ENCODE data around the gene IKZF3. TPM values are rescaled to one million over a fixed set of nuclear protein-coding genes. Genes with fewer than 3 reads are reported as not detected.
A peak's percentile ranks its signal among the peaks of the same experiment; 100 is the strongest.

Gene IKZF3
- total and polyA plus RNA-seq, 2 donors from 2014 or later, result 0.09 to 10.2 TPM

DNA sequence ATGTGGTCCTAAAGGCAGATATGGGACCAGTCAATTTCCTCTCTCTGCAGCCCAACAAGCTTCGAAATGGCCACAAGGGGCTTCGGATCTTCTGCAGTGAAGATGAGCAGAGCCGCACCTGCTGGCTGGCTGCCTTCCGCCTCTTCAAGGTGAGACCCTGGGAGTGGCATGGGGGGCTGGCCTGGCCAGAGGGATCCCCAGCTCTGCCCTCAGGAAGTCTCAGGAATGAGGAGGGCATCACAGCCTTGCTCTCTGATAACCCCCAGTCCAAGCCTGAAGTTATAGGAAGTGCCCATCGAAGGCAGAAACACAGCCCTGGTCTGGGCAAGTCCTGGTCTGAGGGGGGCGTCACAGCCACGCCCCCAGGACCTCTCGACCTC, 119.3 kb downstream of the IKZF3 start:
- Histone ChIP-seq H3K9me3 (ENCODE audit: control insufficient read depth in 2 of 3, insufficient read depth in 1 of 3, low read length in 3 of 3) (no peaks in the 10 kb centered on the region), H3K4me3 (ENCODE audit: low read length in 3 of 3) (no peak overlapping the region), H3K9ac (ENCODE audit: low read length in 3 of 3) (no peak overlapping the region), H3K27me3 (ENCODE audit: control insufficient read depth, insufficient read depth, low read length) (no peaks in the 10 kb centered on the region), H3K27ac (ENCODE audit: low read depth in 2 of 2, low read length in 2 of 2) (no peak overlapping the region), H3K4me1 (ENCODE audit: control insufficient read depth in 2 of 3, insufficient read depth in 2 of 3, low read depth in 1 of 3, low read length in 3 of 3) (peaks cover 0 to 8% (median 0%) of the 10 kb centered on the region in 3 donors), H3K36me3 (ENCODE audit: control insufficient read depth in 2 of 3, insufficient read depth in 3 of 3, low read length in 3 of 3) (peaks cover 0 to 41% (median 11%) of the 10 kb centered on the region in 3 donors)
- TF ChIP-seq, protein P1, sequence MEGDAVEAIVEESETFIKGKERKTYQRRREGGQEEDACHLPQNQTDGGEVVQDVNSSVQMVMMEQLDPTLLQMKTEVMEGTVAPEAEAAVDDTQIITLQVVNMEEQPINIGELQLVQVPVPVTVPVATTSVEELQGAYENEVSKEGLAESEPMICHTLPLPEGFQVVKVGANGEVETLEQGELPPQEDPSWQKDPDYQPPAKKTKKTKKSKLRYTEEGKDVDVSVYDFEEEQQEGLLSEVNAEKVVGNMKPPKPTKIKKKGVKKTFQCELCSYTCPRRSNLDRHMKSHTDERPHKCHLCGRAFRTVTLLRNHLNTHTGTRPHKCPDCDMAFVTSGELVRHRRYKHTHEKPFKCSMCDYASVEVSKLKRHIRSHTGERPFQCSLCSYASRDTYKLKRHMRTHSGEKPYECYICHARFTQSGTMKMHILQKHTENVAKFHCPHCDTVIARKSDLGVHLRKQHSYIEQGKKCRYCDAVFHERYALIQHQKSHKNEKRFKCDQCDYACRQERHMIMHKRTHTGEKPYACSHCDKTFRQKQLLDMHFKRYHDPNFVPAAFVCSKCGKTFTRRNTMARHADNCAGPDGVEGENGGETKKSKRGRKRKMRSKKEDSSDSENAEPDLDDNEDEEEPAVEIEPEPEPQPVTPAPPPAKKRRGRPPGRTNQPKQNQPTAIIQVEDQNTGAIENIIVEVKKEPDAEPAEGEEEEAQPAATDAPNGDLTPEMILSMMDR (IDR thresholded peaks at IDR 0.05; ENCODE audit: borderline replicate concordance, extremely low read depth, insufficient read depth), result no peak
- FAIRE-seq (no peak), DNase-seq (peak in 1 of 5 donors; percentile 48)
- intact Hi-C loops (cut with DNase I), result no loop called here

DNA sequence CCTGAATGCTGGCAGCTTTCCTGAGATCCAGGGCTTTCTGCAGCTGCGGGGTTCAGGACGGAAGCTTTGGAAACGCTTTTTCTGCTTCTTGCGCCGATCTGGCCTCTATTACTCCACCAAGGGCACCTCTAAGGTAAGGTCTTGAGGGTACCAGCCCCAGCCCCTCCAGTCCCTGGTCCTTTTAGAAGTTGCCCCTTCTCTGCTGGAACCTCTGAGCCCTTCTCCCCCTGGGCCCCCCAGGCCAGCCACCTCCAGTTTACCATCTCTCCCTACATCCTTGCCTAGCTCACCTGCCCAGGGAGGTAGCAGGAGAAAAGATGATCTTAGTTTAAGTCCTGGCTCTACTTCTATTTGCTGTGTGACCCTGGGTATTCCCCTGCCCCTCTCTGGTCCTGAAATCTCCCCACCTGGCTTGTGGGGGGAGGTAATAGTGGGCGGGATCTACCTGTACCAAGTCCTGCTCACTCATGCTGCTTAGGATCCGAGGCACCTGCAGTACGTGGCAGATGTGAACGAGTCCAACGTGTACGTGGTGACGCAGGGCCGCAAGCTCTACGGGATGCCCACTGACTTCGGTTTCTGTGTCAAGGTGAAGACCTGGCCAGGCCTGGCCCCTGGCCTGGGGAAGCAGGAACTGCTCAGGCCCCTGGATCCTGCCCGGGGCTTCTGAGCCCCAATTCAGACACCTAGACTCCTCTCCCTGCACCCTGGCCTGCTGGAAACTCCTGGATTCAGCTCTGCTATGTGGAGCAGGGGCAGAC, 119.9 kb downstream of the IKZF3 start:
- H3K9me3 ChIP-seq (ENCODE audit: control insufficient read depth in 2 of 3, insufficient read depth in 1 of 3, low read length in 3 of 3), result no peaks in the 10 kb centered on the region
- peaks cover 0 to 8% (median 0%) of the 10 kb centered on the region in 3 donors for H3K4me1 ChIP-seq (ENCODE audit: control insufficient read depth in 2 of 3, insufficient read depth in 2 of 3, low read depth in 1 of 3, low read length in 3 of 3)
- no peaks in the 10 kb centered on the region for H3K27me3 ChIP-seq (ENCODE audit: control insufficient read depth, insufficient read depth, low read length)
- peaks cover 0 to 41% (median 11%) of the 10 kb centered on the region in 3 donors for H3K36me3 ChIP-seq (ENCODE audit: control insufficient read depth in 2 of 3, insufficient read depth in 3 of 3, low read length in 3 of 3)
- H3K27ac ChIP-seq (ENCODE audit: low read depth in 2 of 2, low read length in 2 of 2), result no peak overlapping the region
- TF ChIP-seq, protein P1 (IDR thresholded peaks at IDR 0.05; ENCODE audit: borderline replicate concordance, extremely low read depth, insufficient read depth), result no peak
- H3K9ac ChIP-seq (ENCODE audit: low read length in 3 of 3), result no peak overlapping the region
- H3K4me3 ChIP-seq (ENCODE audit: low read length in 3 of 3), result no peak overlapping the region
- FAIRE-seq, result no peak
- intact Hi-C loops (cut with DNase I), result no loop called here
- peak in 1 of 5 donors; percentile 56 for DNase-seq

DNA sequence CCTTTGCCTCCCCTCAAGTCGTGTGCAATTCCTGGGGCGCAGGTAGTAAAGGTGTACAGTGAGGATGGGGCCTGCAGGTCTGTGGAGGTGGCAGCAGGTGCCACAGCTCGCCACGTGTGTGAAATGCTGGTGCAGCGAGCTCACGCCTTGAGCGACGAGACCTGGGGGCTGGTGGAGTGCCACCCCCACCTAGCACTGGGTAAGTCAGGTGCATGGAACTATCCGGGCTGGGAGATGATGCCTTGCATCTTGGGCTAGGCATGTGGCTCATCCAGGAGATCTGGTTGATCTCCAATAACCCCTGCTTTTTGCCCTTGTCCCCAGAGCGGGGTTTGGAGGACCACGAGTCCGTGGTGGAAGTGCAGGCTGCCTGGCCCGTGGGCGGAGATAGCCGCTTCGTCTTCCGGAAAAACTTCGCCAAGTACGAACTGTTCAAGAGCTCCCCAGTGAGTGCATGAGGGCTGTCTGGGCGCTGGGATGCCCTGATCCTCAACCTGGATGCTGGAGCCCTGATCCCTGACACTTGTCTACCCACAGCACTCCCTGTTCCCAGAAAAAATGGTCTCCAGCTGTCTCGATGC, 121.2 kb downstream of the IKZF3 start:
- Histone ChIP-seq H3K27me3 (ENCODE audit: control insufficient read depth, insufficient read depth, low read length) (no peaks in the 10 kb centered on the region), H3K4me3 (ENCODE audit: low read length in 3 of 3) (no peak overlapping the region), H3K9ac (ENCODE audit: low read length in 3 of 3) (no peak overlapping the region), H3K9me3 (ENCODE audit: control insufficient read depth in 2 of 3, insufficient read depth in 1 of 3, low read length in 3 of 3) (no peaks in the 10 kb centered on the region), H3K4me1 (ENCODE audit: control insufficient read depth in 2 of 3, insufficient read depth in 2 of 3, low read depth in 1 of 3, low read length in 3 of 3) (peaks cover 0 to 8% (median 0%) of the 10 kb centered on the region in 3 donors), H3K36me3 (ENCODE audit: control insufficient read depth in 2 of 3, insufficient read depth in 3 of 3, low read length in 3 of 3) (peaks cover 0 to 41% (median 11%) of the 10 kb centered on the region in 3 donors), H3K27ac (ENCODE audit: low read depth in 2 of 2, low read length in 2 of 2) (no peak overlapping the region)
- peak in 1 of 5 donors; percentile 60 for DNase-seq
- intact Hi-C loops (cut with DNase I), result no loop called here
- TF ChIP-seq, protein P1 (IDR thresholded peaks at IDR 0.05; ENCODE audit: borderline replicate concordance, extremely low read depth, insufficient read depth), result no peak
- FAIRE-seq, result no peak

Data from kidney (tissue), 14 donors.